Left renal cortex interstitium (tissue), 4 donors: ENCODE results near the gene ELP4. TPM values are rescaled to one million over a fixed set of nuclear protein-coding genes. Genes with fewer than 3 reads are reported as not detected.
"Not testable (repeated sequence)": the region's sequence is repeated elsewhere in the genome, so short reads cannot be mapped to it uniquely, and the experiment has no call there.

Source experiments
- DNase-seq, 4 donors: peaks; one replicate each; pipeline ENCODE4 v3.0.0-alpha.2; 2013; ENCODE audit warnings: low read depth in 4 of 4, low spot score in 2 of 4, missing footprints in 1 of 4
- polyA plus RNA-seq, 4 donors: library from polyadenylated mRNA; unstranded; fragments of 120-200 nt; gene quantifications; one replicate each; pipeline ENCODE4 v1.2.1, GENCODE V29; 2013; ENCODE audit not compliant: insufficient read length in 4 of 4

Gene ELP4
- polyA plus RNA-seq, 4 donors = 22.9 to 29.2 (median 25.5) TPM

DNA sequence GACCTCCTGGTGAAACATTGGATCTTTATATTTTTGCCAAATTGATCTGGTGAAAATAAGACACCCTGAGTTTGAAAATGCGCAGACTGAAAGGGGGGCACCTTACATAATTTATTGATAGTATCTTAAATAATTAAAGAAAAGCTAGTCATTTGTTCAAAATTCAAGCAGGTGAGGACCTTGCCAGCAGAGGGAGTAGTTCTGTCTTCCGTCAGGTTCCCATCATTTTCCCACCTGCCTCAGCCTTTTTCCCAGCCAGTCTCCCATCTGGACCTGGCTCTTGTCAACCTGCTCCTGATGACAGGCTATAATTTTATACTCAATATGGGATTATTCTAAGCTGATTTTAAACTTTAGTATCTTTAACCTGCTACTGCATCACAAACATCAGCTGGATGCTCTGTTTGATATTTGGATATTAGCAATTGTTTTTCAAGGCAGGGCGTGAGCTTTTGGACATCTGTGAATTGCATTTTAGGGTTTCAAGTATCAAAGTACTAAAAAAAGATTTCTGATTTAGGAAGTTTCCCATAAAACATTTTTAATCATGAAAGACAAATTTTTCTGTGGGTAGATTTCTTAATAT is 132.0 kb downstream of the ELP4 start:
- peak in 2 of 4 donors; percentile 8 to 9 for DNase-seq

DNA sequence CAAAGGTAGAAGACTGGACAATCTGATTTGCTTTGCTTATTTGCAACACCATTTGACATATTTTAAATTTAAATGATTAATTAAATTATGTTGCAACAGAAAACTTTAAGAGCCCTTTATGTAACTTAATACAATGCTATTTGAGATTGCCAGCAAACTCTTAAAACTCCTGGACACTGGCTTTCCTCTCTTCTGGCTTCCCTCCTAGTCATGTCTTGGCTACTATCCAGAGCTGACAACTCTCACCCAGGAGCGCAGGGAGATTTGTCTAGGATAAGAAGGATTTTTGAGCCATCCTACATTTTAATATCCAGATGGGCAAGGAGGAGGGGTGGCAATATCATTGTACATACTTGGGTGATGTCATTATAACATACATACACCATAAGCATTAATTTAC is 134.3 kb downstream of the ELP4 start:
- no peak for DNase-seq

DNA sequence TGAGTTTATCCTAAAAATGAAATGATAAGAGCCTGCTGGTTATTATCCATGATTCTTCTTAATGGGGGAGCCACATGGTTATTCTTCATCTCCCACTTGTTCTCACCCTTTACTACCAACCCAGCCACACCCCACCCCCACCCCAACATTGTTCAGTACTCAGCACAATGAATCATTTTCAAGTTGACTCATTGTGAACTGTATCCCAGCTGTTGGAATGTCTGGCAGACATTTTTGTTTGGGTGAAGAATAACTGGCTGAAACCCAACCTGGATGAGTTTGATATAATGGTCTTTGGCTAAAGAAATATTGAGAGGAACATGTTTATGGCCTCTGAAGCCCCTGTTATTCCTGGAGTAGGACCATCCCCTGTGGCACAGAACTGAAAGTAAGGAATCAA is 136.2 kb downstream of the ELP4 start:
- no peak for DNase-seq

DNA sequence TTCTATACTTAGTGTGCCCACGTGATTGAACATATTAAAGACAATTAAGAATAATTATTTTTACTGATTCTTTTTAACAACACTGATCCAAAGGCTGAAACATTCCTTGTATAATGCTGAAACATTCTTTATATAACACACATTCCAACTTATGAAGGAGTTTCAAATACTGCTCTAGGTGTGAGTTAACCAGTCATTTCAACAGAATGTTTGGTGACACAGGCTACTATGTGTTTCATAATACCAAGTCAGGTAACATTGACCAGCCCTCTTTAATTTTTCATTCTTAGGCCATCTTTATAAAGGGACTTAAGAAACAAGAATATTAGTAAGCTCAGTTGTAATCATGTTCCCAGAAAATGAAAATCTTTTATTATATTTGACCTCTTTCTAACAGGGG is 136.6 kb downstream of the ELP4 start:
- DNase-seq = no peak

DNA sequence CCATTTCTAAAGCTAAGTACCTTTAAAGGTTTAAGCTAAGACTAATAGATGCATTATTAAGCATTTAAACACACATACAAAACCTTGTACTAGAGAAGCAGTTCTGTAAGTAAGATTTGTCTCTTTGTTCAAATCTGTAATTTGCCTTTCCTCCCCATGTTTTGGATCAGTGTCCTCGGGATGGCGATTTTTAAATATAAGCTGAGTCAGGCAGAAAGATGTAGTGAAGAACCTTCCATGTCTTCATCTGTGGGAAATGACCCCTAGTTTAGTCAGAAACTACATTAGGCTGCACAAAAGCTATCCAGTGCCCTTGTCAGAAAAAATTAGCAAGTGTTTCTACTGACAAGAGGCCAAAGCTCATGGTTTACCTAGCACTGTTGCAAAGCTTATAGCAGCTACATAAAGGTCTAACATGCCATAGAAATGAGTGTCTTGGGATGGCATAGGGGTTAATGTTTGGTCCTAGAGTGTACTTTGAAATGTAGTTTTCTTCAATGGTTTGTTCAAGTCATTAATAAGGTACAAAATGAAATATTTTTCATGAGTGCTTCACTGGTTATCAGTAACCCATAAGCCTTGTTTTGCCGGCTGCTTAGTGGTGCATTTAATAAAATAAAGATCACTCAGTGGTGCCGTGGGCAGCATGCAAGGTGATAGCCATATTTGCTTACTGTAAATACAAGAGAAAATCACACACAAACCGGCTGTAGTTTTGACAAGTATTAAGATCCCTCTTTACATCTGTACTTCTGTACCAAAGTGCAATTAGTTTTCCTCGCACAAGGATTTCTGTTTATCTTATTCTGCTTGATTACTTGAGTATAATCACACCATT is 139.8 kb downstream of the ELP4 start:
- DNase-seq = no peak

DNA sequence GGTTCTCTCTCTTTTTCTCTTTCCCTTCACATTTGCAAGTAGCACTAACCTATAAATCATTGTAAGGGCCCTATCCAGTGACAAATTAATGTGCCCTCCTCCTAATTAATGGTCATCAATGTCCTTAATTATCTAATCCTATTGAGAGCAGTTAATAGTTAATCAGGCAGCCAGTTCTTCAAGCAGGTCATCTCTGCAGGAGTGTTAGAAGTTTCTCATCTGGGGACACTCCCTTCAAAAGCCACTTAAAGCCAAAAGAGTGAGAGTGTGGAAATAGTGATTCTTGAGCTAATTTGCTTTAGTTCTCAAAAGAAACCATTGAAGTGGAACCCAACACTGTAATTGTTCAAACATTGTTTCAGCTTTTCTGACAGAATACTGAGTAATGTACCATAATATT is 141.6 kb downstream of the ELP4 start:
- no peak for DNase-seq

DNA sequence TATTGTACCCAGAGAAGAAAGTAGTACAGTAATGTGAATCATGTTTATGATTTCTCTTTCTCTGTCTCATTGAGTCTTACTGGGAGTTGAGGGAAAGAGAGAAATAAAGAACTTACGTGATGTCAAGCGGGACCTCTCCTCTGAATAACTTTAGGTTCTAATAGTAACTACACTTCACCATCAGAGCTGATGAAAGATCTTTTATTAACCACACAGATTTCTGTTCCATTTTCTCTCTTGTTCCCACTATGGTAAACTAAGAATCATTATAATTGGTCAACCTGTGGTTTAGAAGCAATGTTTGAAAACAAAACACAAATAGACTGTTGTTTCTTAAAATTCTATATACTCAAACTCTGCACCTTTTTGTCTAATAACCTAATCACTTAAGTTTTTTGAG is 142.3 kb downstream of the ELP4 start:
- no peak for DNase-seq

DNA sequence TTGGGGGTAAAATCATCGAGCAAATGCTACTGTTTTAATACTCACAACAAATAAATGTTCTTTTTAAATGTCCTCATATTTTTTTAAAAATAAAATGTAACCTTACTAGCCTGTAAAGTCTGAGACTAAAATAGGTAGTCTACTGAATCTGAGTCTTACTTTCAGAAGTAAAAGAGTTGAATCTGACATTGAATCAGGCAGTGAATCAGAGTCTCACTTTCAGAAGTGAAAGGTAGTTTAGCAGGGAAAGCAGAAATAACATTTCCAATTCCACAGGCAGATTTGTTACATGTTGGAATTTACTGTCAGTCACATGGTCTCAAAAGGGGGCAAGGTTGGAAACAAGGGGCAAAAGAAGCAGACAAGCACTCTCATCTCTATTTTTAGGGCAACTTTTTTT is 143.0 kb downstream of the ELP4 start:
- DNase-seq = no peak

DNA sequence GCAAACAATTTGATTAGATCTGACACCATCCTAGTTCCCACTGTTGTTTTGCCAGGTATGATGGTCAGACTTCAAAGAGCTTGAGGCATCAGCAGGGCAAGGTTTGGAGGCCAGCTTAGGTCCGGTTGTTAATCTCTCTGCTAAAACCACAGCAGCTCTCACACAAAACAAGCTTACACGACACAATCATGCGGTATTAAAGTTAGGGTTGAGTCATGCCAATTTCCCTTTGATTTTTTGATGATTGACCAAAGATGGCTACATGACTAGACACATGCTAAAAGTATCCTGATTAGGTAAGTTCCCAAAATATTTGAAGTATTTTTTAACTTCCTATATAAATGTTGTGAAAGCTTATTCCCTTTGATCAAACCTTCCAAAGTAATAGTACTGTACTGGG is 145.9 kb downstream of the ELP4 start:
- DNase-seq = no peak

DNA sequence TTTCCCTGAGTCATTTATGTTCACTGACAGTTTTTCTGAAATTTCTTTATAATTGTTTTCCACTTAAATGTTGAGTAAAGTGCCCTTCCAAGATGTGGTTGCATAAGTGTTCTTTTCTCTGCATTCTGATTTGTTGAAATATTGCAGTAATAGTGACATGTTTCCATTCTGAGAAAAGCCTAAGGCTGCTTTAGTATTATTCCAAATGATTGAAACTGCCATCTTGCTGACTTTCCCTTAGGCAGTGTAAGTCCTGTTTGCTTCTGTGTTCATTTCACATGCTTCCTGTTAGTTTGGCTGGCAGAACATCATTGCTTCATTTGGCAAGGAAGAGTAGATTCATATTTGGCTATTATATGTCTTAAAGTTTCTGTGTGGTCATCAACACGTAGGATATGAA is 146.5 kb downstream of the ELP4 start:
- no peak for DNase-seq

DNA sequence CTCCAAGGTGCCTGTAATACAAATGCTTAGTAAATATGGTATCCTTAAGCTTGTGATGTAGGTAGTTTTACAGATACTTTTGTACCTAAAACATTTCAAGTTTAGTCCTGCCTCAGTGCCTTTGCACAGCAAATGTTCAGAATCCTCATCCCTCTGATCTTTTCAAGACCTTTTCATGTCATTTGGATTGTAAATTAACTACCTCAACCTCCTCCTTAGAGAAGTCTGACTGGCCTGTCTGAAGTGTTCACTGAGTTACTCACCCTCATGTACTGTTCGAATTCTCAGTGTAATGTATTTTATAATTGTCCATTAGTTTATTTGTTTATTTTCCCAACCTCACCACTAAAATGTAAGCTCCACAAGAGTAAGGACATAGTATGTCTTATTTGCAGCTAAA is 147.5 kb downstream of the ELP4 start:
- DNase-seq = no peak

DNA sequence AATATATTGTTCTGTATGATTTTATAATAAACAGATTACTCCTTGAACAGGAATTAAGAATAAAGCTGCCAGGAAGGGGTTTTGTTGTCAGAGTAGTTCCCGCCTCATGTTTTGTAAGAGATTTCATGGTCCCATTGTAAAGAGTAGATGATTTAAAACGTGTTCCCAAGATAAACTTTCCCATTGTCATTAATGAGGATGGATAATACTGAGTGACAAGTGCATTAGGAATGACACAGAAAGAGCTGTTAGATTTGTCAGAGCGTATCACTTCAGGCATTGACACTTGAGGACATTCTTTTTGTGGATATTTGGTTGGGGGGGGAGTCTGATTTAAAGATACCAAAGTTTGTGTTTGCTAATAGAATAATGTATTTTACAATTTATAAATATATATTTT is 154.6 kb downstream of the ELP4 start:
- DNase-seq = no peak

DNA sequence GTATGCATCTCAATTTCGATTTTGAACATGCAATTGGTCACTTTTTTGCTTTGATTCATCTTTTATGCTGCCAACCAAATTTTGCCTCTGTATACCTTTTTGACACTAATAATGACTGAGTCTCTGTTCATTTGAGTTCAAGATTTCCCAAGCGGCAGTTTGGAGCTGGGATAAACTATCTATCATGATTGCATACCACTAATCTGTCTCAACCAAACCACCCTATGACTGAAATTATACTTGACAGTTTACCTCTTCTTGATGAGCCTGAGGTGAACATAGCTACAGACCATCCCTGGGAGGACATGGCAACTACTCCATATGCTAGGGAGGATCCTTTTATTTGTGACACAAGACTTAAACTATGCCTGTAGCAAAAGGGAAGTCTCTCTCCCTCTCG is 155.4 kb downstream of the ELP4 start:
- no peak for DNase-seq

DNA sequence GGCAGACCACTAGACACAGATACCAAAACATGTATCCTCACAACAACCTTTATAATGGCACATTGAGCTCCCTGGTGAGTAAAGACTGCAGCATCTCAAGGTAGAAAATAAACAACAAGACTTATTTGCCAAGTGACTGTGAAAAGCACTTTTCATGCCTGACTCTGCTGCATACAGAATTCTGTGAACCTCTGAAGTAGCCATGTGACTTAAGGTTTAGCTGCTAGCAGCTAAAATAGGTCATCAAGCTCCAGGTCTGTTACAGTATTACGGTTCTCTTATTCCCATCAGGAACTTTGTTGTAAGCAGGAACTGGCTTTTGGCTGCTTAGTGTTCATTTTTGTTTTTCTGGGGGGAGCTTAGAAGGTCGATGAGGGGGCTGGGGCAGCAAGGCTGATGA is 162.1 kb downstream of the ELP4 start:
- no peak for DNase-seq

DNA sequence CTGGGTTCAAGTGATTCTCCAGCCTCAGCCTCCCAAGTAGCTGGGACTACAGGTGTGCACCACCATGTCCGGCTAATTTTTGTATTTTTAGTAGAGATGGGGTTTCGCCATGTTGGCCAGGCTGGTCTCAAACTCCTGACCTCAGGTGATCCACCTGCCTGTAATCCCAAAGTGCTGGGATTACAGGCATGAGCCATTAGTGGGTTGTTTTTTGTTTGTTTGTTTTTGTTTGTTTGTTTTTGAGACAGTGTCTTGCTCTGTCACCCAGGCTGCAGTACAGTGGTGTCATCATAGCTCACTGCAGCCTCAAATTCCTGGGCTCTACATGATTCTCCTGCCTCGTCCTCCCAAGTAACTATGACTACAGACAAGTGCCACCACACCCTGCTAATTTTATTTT is 163.5 kb downstream of the ELP4 start:
- not testable (repeated sequence) for DNase-seq

DNA sequence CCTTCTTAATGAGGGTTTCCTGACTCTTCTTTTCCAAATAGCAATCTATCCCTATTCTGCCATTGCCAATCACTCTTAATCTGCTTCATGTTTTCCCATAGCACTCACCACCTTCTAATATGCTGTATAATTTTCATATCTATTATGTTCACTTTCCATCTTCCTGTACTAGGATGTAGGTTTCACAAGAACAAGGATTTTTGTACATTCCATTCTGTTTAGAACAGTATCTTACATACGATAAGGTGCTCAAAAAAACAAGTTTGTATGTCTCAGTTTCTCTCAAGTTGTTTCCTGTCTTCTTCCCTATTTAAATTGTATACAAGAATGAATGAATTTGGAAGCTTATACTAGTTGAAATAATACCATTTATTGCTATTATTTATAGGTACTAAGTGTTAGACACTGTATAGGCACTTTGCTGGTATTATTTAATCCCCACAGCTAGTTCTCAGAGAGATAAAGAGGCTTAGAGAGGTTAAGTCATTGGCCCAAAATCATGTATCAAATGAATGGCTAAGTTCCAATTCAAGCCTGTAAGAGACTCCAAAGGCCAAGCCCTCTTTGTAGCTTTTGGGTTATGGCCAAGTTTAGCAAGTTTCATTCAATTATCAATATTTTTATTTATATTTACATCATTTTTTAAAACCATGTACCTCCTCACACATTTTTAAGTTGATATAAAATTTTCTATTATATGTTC is 166.9 kb downstream of the ELP4 start:
- no peak for DNase-seq

DNA sequence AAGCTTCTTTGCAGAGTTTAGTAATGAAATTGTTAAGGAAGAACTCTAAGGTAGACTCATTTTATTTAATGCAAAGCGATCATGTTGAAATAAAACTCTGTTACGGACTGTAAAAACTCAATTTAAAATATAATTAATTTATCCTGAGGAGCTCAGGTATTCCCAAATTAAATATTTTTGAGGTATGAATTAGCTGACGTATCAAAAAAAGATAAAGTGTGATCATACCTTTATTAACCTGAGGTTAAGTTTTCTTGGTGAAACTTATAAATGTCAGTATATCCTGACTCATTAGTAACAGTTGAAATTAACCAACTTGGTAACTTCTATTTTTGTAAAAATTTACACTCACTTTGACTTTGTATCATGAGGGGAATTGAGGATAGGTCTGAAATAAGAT is 171.2 kb downstream of the ELP4 start:
- no peak for DNase-seq

DNA sequence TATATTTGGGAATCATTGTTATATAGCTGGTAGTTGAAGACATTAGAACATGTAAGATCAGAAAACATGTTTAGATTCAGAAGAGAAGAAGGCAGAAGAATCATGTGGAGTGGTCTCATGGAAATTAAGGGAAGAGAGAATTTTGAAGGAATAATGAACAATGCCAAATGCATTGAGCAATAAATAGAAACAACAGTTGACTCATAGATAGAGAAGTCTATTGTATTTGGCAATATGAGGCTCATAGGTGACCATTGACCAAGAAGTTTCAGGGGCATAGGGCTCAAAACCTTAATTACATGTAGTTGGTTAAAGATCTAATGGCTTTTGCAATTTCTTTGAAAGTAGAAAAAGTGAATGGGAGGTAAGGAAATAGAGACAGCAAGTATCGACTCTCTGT is 177.7 kb downstream of the ELP4 start:
- no peak for DNase-seq

DNA sequence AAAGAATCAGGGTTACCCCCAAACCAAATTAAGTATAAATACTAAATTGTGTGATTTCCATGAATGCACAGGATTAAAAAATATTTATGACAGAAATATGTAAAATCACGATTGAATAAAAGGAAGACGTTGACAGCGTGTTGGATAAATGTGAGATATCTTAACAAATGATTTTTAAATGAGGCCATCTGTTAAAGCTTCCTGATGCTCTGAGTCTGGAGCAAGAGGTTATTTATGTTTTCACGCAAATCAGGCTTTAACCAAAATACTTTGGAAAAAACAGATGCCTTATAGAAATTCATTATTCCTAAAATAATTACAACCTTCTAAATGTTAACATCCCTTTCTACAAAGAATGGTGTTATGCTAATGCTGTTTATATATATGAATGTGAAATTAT is 178.3 kb downstream of the ELP4 start:
- no peak for DNase-seq

DNA sequence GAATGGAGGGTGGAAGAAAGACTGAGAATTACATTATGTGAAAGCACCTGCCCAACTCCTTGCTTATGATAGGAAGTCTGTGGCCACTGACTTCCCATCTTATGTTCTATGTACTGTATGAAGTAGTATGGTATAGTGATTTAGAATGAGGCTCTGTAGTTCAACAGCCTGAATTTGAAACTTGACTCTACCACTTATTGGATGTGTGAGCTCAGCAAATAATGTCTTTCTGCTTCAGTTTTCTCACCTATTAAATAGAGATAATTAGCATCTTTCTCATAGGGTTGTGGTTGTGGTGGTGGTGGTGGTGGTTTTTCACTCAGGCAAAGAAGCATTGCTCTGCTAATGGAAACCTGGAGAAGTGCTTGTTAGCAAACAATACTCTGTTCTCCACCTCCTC is 180.0 kb downstream of the ELP4 start:
- no peak for DNase-seq

DNA sequence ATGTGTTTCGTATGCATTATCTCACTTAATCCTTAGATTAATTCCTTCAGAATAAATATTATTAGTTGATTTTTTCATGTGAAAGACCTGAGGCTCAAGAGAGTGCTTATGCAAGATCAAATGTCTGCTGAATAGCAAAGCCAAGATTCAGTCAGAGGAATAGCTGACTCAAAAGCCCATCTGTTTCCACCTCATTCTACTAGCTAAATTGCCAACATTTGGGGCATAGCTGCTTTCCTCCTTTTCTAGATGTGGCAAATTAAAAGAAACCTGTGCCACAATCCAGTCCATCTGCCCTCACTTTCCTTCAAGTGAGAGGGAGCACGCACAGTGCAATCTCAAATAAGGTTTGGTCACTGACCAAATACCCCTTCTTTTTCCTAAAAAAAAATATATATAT is 180.5 kb downstream of the ELP4 start:
- no peak for DNase-seq

DNA sequence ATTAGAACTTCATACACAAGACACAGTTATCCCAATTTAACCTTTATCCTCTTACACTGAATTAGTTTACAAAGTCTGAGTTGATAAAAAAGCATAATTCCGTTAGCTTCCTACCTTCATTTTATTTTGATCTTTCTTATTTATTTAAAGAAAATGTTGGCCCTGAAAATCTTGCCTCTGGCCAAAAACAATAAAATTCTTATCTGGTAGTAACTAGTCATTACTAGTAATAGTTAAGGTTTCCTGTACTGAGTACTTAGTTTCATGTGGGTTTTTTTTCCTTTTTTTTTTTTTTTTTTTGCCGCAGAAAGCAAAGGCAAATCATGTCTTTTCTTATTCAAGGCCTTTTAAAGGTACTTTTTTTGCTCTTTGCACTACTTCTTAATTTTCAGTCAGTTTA is 180.9 kb downstream of the ELP4 start:
- DNase-seq = no peak
